Measurements from ENCODE around the gene RSAD2. TPM values are rescaled to one million over a fixed set of nuclear protein-coding genes. Genes with fewer than 3 reads are reported as not detected.

Gene RSAD2
- total and polyA plus RNA-seq, 9 of the 15 experiments (the other 6 are each of a cell fraction or from before 2014, with no cell fraction given) = 0.15 to 1.4 (median 0.28) TPM

- no peak for TF ChIP-seq ZNF431 (CRISPR knock-in tag; IDR thresholded peaks at IDR 0.05)
- TF ChIP-seq, protein P1, sequence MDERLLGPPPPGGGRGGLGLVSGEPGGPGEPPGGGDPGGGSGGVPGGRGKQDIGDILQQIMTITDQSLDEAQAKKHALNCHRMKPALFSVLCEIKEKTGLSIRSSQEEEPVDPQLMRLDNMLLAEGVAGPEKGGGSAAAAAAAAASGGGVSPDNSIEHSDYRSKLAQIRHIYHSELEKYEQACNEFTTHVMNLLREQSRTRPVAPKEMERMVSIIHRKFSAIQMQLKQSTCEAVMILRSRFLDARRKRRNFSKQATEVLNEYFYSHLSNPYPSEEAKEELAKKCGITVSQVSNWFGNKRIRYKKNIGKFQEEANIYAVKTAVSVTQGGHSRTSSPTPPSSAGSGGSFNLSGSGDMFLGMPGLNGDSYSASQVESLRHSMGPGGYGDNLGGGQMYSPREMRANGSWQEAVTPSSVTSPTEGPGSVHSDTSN (CRISPR knock-in tag; IDR thresholded peaks at IDR 0.05; ENCODE audit: low read depth) = no peak
- TF ChIP-seq, protein P1 (tag; conservative IDR thresholded peaks at IDR 0.05; ENCODE audit: low read depth) = 0 out of 2 replicates have a peak, but pooled peaks have one; percentile 16
- peak; percentile 61 for TF ChIP-seq TAF1 (IDR thresholded peaks at IDR 0.05; ENCODE audit: control insufficient read depth, extremely low read depth, insufficient read depth, low read length, severe bottlenecking)
- no peak for TF ChIP-seq NR2C2 (CRISPR knock-in tag; IDR thresholded peaks at IDR 0.05)
- TF ChIP-seq NR2C2 (tag; IDR thresholded peaks at IDR 0.05) = no peak
- no peak for TF ChIP-seq MEF2D (tag; conservative IDR thresholded peaks at IDR 0.05; ENCODE audit: low read depth)
- peak; percentile 35; the same call in 1 of the 2 replicates for TF ChIP-seq SP1 (CRISPR knock-in tag; IDR thresholded peaks at IDR 0.05)
- TF ChIP-seq ZC3H8 (IDR thresholded peaks at IDR 0.05) = no peak
- TF ChIP-seq, protein P2, sequence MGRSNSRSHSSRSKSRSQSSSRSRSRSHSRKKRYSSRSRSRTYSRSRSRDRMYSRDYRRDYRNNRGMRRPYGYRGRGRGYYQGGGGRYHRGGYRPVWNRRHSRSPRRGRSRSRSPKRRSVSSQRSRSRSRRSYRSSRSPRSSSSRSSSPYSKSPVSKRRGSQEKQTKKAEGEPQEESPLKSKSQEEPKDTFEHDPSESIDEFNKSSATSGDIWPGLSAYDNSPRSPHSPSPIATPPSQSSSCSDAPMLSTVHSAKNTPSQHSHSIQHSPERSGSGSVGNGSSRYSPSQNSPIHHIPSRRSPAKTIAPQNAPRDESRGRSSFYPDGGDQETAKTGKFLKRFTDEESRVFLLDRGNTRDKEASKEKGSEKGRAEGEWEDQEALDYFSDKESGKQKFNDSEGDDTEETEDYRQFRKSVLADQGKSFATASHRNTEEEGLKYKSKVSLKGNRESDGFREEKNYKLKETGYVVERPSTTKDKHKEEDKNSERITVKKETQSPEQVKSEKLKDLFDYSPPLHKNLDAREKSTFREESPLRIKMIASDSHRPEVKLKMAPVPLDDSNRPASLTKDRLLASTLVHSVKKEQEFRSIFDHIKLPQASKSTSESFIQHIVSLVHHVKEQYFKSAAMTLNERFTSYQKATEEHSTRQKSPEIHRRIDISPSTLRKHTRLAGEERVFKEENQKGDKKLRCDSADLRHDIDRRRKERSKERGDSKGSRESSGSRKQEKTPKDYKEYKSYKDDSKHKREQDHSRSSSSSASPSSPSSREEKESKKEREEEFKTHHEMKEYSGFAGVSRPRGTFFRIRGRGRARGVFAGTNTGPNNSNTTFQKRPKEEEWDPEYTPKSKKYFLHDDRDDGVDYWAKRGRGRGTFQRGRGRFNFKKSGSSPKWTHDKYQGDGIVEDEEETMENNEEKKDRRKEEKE (IDR thresholded peaks at IDR 0.05; ENCODE audit: borderline replicate concordance in 1 of 2, control insufficient read depth in 1 of 2, low read depth in 2 of 2, low read length in 1 of 2) = no peak
- TF ChIP-seq EZH2 (IDR thresholded peaks at IDR 0.05; ENCODE audit: borderline replicate concordance, low read depth, low read length) = peak; percentile 71; the same call in 1 of the 2 replicates
- no peak for TF ChIP-seq FOXP4 (CRISPR knock-in tag; IDR thresholded peaks at IDR 0.05; ENCODE audit: borderline replicate concordance)
- peak; percentile 100 for TF ChIP-seq TAL1 (IDR thresholded peaks at IDR 0.05)
- TF ChIP-seq TCF15 (CRISPR knock-in tag; IDR thresholded peaks at IDR 0.05) = peak; percentile 78; the same call in 1 of the 2 replicates
- no peak for TF ChIP-seq THRA (IDR thresholded peaks at IDR 0.05)
- TF ChIP-seq, protein P3, sequence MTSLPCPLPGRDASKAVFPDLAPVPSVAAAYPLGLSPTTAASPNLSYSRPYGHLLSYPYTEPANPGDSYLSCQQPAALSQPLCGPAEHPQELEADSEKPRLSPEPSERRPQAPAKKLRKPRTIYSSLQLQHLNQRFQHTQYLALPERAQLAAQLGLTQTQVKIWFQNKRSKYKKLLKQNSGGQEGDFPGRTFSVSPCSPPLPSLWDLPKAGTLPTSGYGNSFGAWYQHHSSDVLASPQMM (CRISPR knock-in tag; IDR thresholded peaks at IDR 0.05) = no peak
- no peak for TF ChIP-seq NUFIP1 (IDR thresholded peaks at IDR 0.05; ENCODE audit: partially characterized antibody)
Measured at GRCh38 chr2:6846967-6847681, 30.5 kb upstream of the RSAD2 start (continued).
